Left lung (tissue), 10 donors: ENCODE results near the gene DVL1. TPM values are rescaled to one million over a fixed set of nuclear protein-coding genes. Genes with fewer than 3 reads are reported as not detected.
"Not testable (repeated sequence)": the region's sequence is repeated elsewhere in the genome, so short reads cannot be mapped to it uniquely, and the experiment has no call there.

Experiments used
- ATAC-seq: fragments of 200-7000 bp; cut with Tn5 transposase; one replicate; pipeline ENCODE4 v1.9.1; 2020; ENCODE audit warnings: moderate library complexity
- DNase-seq, 4 donors: peaks; one replicate each; pipeline ENCODE4 v3.0.0-alpha.2; 2013 to 2020
- H3K27ac ChIP-seq, 2 donors: fragments of 200-600 bp; sonication (generic) in 1 of 2; one replicate each; pipeline versions ENCODE4 v1.5.0 to v1.8.0; 2020 to 2021
- H3K27me3 ChIP-seq, 2 donors: fragments of 200-600 bp; sonication (generic) in 1 of 2; one replicate each; pipeline versions ENCODE4 v1.5.0 to v1.8.0; 2020 to 2021
- H3K36me3 ChIP-seq, 2 donors: fragments of 200-600 bp; sonication (generic) in 1 of 2; one replicate each; pipeline versions ENCODE4 v1.5.0 to v1.8.0; 2020 to 2021
- H3K4me1 ChIP-seq, 2 donors: fragments of 200-600 bp; one replicate each; pipeline ENCODE4 v1.8.0; 2021
- H3K4me3 ChIP-seq, 2 donors: fragments of 200-600 bp; sonication (generic) in 1 of 2; one replicate each; pipeline versions ENCODE4 v1.5.0 to v1.8.0; 2020 to 2021; ENCODE audit warnings: mild to moderate bottlenecking in 1 of 2
- H3K9me3 ChIP-seq, 2 donors: fragments of 200-600 bp; sonication (generic) in 1 of 2; one replicate each; pipeline versions ENCODE4 v1.5.0 to v1.8.0; 2020 to 2021
- CTCF ChIP-seq, 2 donors: fragments of 200-600 bp; sonication (generic) in 1 of 2; IDR thresholded peaks; one replicate each; pipeline versions ENCODE4 v1.5.0 to v1.8.0; 2021; ENCODE audit warnings: antibody characterized with exemption in 2 of 2
- intact Hi-C, 2 donors: fragments of 100-400 bp; cut with DNase I; formaldehyde crosslinking; loops; one replicate each; pipeline versions ENCODE4 v1.11.2 to v1.14.2; 2022
- polyA plus RNA-seq, 6 donors: library from polyadenylated mRNA; unstranded; fragments of 120-200 nt; gene quantifications; one replicate each; pipeline ENCODE4 v1.2.1, GENCODE V29; 2013; ENCODE audit not compliant: insufficient read length in 6 of 6
- total RNA-seq, 2 donors: library from RNA; stranded (reverse); fragmentation: NEBNext Ultra II Directional; extraction: Animal tissue kit (Norgen Biotek cat#: 25700); gene quantifications; one replicate each; pipeline ENCODE4 v1.2.1, GENCODE V29; 2021
- donor health status: DM: no; HTN: yes; CAD: no.
- donor health status: DM: no; HTN: no; CAD: no.

The DVL1 gene
- total and polyA plus RNA-seq, 8 donors: 20.6 to 81.2 (median 30.4) TPM

DNA sequence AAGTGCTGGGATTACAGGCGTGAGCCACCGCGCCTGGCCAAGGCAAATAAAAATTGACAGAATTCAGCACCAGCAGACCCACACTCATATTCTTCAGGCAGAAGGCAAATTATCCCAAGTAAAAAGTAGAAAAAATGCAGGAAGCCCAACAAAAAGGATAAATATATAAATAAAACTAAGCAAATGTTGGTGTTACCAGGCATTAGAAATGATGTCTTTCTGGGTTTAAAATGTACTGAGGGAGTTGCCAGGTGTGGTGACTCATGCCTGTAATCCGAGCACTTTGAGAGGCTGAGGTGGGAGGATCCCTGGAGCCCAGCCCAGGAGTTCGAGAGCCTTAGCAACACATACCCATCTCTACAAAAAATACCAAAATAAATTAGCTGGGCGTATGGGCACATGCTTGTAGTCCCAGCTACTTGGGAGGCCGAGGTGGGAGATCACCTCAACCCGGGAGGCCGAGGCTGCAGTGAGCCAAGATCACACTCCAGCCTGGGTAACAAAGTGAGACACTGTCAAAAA is 31.0 kb downstream of the DVL1 start:
- peak overlapping the region; percentile 38 to 65 for H3K27ac ChIP-seq

GRCh38 chr1:1317420-1317819 is 31.8 kb downstream of the DVL1 start:
- no peak for TF ChIP-seq CTCF (IDR thresholded peaks at IDR 0.05)
- Histone ChIP-seq H3K27me3 (no peaks in the 10 kb centered on the region), H3K36me3 (peaks cover 0 to 86% of the 10 kb centered on the region in 2 donors), H3K27ac (peak overlapping the region; percentile 38 to 65), H3K9me3 (no peaks in the 10 kb centered on the region), H3K4me3 (no peak overlapping the region), H3K4me1 (peaks cover 7 to 36% of the 10 kb centered on the region in 2 donors)
- DNase-seq (no peak), ATAC-seq (no peak)
- intact Hi-C loops: no loop called here

More for the DNA sequence above, 31.0 kb downstream of the DVL1 start:
- ATAC-seq (peak; percentile 88), DNase-seq (peak in 2 of 4 donors; percentile 60 to 83)
- H3K36me3 ChIP-seq: peaks cover 0 to 78% of the 10 kb centered on the region in 2 donors
- no peak overlapping the region for H3K4me3 ChIP-seq
- H3K27me3 ChIP-seq: no peaks in the 10 kb centered on the region
- no peak for TF ChIP-seq CTCF (IDR thresholded peaks at IDR 0.05)
- peaks cover 7 to 42% of the 10 kb centered on the region in 2 donors for H3K4me1 ChIP-seq
- intact Hi-C loops: no loop called here
- no peaks in the 10 kb centered on the region for H3K9me3 ChIP-seq

GRCh38 chr1:1316199-1316598 is 33.0 kb downstream of the DVL1 start:
- DNase-seq, H3K27me3 ChIP-seq, H3K4me3 ChIP-seq, H3K27ac ChIP-seq, intact Hi-C loops, H3K9me3 ChIP-seq, ATAC-seq: not testable (repeated sequence)
- Histone ChIP-seq H3K4me1 (peaks cover 7 to 26% of the 10 kb centered on the region in 2 donors), H3K36me3 (peaks cover 0 to 93% of the 10 kb centered on the region in 2 donors)

DNA sequence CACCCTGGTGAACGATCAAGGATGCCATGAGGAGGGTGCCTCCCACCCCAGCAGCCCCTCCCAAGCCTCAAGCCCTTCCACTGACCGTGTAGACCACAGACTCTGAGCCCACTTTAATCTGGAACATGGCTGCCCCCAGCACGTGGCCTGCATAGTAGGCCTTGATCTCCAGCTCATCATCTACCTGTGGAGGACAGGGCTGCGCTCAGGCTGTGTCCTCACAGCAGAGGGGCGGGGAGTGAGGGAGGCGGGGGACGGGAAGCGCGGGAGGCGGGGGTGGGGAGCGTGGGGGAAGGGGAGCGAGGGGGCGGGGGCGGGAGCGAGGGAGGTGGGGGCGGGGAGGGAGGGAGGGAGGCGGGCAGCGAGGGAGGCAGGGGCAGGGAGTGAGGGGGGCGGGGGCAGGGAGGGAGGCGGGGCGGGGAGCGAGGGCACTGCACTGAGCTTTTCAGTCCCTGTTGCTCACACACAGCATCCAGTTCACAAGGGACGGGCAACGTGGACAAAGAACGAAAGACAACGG is 33.7 kb downstream of the DVL1 start:
- Histone ChIP-seq H3K27ac (no peak overlapping the region), H3K9me3 (no peaks in the 10 kb centered on the region), H3K36me3 (peaks cover 0 to 93% of the 10 kb centered on the region in 2 donors), H3K4me3 (no peak overlapping the region), H3K27me3 (no peaks in the 10 kb centered on the region), H3K4me1 (peaks cover 7 to 22% of the 10 kb centered on the region in 2 donors)
- intact Hi-C loops: no loop called here
- DNase-seq (no peak), ATAC-seq (no peak)
- no peak for TF ChIP-seq CTCF (IDR thresholded peaks at IDR 0.05)

DNA sequence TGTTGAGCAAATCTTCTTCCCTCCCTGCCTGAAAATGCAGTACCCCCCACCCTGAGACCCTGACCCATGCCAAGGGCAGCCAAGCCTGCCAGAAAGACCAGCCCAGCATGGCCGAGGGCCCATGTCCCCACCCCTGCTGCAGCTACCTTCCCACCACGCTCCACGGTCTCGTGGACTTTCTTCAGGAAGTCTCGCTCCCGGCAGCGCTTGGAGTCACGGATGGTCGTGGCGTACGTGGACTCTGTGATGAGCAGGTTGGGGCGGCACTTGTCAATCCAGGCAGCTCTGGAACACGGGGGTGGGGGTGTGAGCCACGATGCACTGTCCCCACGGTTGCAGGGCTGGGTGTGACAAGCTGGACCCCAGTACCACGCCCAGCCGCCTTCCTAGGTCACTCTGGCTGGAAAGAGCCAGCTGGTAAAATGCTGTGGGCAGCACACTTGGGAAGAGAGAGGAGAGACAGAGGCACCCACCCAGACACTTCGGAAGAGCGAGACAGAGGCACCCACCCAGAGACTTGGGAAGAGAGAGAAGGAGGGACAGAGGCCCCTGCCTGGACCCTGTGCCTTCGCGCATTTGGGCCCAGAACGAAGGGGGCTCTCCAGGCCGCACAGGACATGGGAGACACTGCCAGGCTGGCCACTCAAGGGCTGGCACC is 34.4 kb downstream of the DVL1 start:
- ATAC-seq (no peak), DNase-seq (no peak)
- intact Hi-C loops: no loop called here
- Histone ChIP-seq H3K9me3 (no peaks in the 10 kb centered on the region), H3K4me1 (peaks cover 7 to 22% of the 10 kb centered on the region in 2 donors), H3K36me3 (peaks cover 0 to 93% of the 10 kb centered on the region in 2 donors), H3K27ac (no peak overlapping the region), H3K4me3 (no peak overlapping the region), H3K27me3 (no peaks in the 10 kb centered on the region)
- no peak for TF ChIP-seq CTCF (IDR thresholded peaks at IDR 0.05)
